ENCODE results near the gene BRPF1. TPM values are rescaled to one million over a fixed set of nuclear protein-coding genes. Genes with fewer than 3 reads are reported as not detected.
A peak's percentile ranks its signal among the peaks of the same experiment; 100 is the strongest.

Gene BRPF1
- total and polyA plus RNA-seq, 2 experiments from 2014 or later = 10.4 to 18.3 TPM

GRCh38 chr3:9721700-9722060 lies 9.9 kb upstream of the BRPF1 start:
- in situ Hi-C loops (cut with MboI) = no loop called here
- H3F3A ChIP-seq (ENCODE audit: insufficient read depth) = peaks cover 9% of the 10 kb centered on the region

GRCh38 chr3:9725775-9726515 lies 5.6 kb upstream of the BRPF1 start:
- Histone ChIP-seq H2AFZ (no peak overlapping the region), H3K9me3 (ENCODE audit: low read depth) (no peaks in the 10 kb centered on the region), H3K9me2 (ENCODE audit: insufficient read depth) (no peaks in the 10 kb centered on the region), H3K4me3 (no peak overlapping the region), H3K4me1 (ENCODE audit: insufficient read depth) (peaks cover 7% of the 10 kb centered on the region), H3K9ac (no peak overlapping the region), H3K27me3 (replicated peaks; ENCODE audit: insufficient read depth) (no peaks in the 10 kb centered on the region), H3K4me2 (ENCODE audit: unreplicated experiment) (no peak overlapping the region), H3K79me2 (ENCODE audit: insufficient read depth) (no peaks in the 10 kb centered on the region), H4K20me1 (ENCODE audit: insufficient read depth) (no peaks in the 10 kb centered on the region), H3K36me3 (ENCODE audit: low read depth) (no peaks in the 10 kb centered on the region), H3F3A (ENCODE audit: insufficient read depth) (peaks cover 14% of the 10 kb centered on the region), H3K27ac (no peak overlapping the region)
- in situ Hi-C loops (cut with MboI) = no loop called here
- TF ChIP-seq EZH2 (IDR thresholded peaks at IDR 0.05; ENCODE audit: insufficient read depth, poor library complexity, severe bottlenecking) (no peak), EZH2phosphoT487 (IDR thresholded peaks at IDR 0.05; ENCODE audit: insufficient read depth, low read depth) (no peak)
- 62 to 77% methylated on average over 4 of the region's 4 CpGs for WGBS, 2 experiments (ENCODE audit: low coverage in 1 of 2, low lambda C conversion rate in 2 of 2, missing lambda C conversion rate in 2 of 2)
- DNase-seq = no peak

More at GRCh38 chr3:9721700-9722060, 9.9 kb upstream of the BRPF1 start:
- Histone ChIP-seq H3K36me3 (ENCODE audit: low read depth) (no peaks in the 10 kb centered on the region), H3K27ac (no peak overlapping the region), H3K9me3 (ENCODE audit: low read depth) (no peaks in the 10 kb centered on the region), H3K9me2 (ENCODE audit: insufficient read depth) (no peaks in the 10 kb centered on the region), H3K4me1 (ENCODE audit: insufficient read depth) (peaks cover 7% of the 10 kb centered on the region; the same call in 1 of the 2 replicates), H3K27me3 (replicated peaks; ENCODE audit: insufficient read depth) (no peaks in the 10 kb centered on the region), H3K79me2 (ENCODE audit: insufficient read depth) (no peaks in the 10 kb centered on the region), H3K4me2 (ENCODE audit: unreplicated experiment) (no peak overlapping the region), H2AFZ (no peak overlapping the region), H4K20me1 (ENCODE audit: insufficient read depth) (no peaks in the 10 kb centered on the region), H3K9ac (no peak overlapping the region), H3K4me3 (no peak overlapping the region)
- DNase-seq = no peak
- TF ChIP-seq EZH2phosphoT487 (IDR thresholded peaks at IDR 0.05; ENCODE audit: insufficient read depth, low read depth) (no peak), EZH2 (IDR thresholded peaks at IDR 0.05; ENCODE audit: insufficient read depth, poor library complexity, severe bottlenecking) (no peak)
- WGBS, 2 experiments (ENCODE audit: low coverage in 1 of 2, low lambda C conversion rate in 2 of 2, missing lambda C conversion rate in 2 of 2) = 94 to 100% methylated on average over 2 of the region's 2 CpGs

DNA sequence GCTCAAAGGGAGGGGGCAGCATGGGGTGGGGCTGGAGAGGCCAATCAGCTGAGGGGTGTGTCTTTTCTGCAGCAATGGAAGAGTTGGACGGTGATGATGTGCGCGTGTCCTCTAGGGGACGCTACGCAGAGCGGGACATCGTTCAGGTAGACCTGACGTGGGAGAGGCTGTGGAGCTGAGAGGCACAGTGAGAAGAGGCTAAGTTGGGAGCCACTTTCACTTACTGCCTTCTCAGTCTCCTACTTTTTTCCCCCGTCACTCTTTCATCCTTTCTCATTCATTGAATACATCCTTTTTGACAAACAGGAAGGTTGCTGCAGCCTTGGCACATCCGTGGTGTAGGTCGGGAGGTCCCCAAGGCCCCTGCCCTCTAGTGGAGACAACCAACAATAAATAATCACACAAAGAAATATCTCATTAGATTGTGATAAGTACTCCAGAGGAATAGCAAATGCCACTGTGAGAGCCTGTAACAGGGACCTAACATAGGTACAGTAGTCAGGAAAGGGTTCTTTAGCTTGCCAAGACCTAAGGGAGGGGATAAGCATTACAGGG lies 4.4 kb upstream of the BRPF1 start:
- Histone ChIP-seq H3K4me1 (ENCODE audit: insufficient read depth) (peaks cover 5% of the 10 kb centered on the region), H2AFZ (no peak overlapping the region), H3K4me2 (ENCODE audit: unreplicated experiment) (no peak overlapping the region), H3K79me2 (ENCODE audit: insufficient read depth) (peaks cover 5% of the 10 kb centered on the region), H3K27me3 (replicated peaks; ENCODE audit: insufficient read depth) (no peaks in the 10 kb centered on the region), H3K9me2 (ENCODE audit: insufficient read depth) (no peaks in the 10 kb centered on the region), H4K20me1 (ENCODE audit: insufficient read depth) (no peaks in the 10 kb centered on the region), H3F3A (ENCODE audit: insufficient read depth) (peaks cover 9% of the 10 kb centered on the region; the same call in 1 of the 2 replicates), H3K27ac (no peak overlapping the region), H3K4me3 (no peak overlapping the region), H3K9me3 (ENCODE audit: low read depth) (no peaks in the 10 kb centered on the region), H3K9ac (no peak overlapping the region), H3K36me3 (ENCODE audit: low read depth) (no peaks in the 10 kb centered on the region)
- 15 to 17% methylated on average over 9 to 11 of the region's 11 CpGs for WGBS, 2 experiments (ENCODE audit: low coverage in 1 of 2, low lambda C conversion rate in 2 of 2, missing lambda C conversion rate in 2 of 2)
- TF ChIP-seq EZH2 (IDR thresholded peaks at IDR 0.05; ENCODE audit: insufficient read depth, poor library complexity, severe bottlenecking) (no peak), EZH2phosphoT487 (IDR thresholded peaks at IDR 0.05; ENCODE audit: insufficient read depth, low read depth) (no peak)
- DNase-seq = peak; percentile 30
- in situ Hi-C loops (cut with MboI) = no loop called here

DNA sequence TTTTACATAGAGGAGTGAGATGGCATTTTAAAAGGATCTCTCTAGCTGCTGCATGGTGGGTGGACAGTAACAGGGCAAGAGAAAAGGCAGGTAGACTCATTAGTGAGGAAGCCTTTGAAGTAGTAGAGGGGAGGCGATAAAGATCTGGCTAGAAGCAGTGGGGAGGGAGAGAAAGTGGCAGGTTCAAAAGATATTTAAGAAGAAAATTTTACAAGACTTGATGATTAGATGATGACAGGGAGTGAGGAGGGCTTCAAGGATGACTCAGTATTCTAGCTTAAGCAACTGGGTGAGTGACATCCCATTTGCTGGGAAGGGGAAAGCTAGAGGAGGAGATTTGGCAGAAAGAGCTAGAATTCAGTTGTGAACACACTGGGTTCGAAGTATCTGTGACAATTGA lies 3.8 kb upstream of the BRPF1 start:
- Histone ChIP-seq H3K79me2 (ENCODE audit: insufficient read depth) (peaks cover 11% of the 10 kb centered on the region), H3K36me3 (ENCODE audit: low read depth) (no peaks in the 10 kb centered on the region), H3K4me2 (ENCODE audit: unreplicated experiment) (no peak overlapping the region), H4K20me1 (ENCODE audit: insufficient read depth) (no peaks in the 10 kb centered on the region), H2AFZ (no peak overlapping the region), H3K9me3 (ENCODE audit: low read depth) (no peaks in the 10 kb centered on the region), H3K27me3 (replicated peaks; ENCODE audit: insufficient read depth) (no peaks in the 10 kb centered on the region), H3K4me1 (ENCODE audit: insufficient read depth) (peaks cover 5% of the 10 kb centered on the region), H3K9me2 (ENCODE audit: insufficient read depth) (no peaks in the 10 kb centered on the region), H3K9ac (no peak overlapping the region), H3F3A (ENCODE audit: insufficient read depth) (peaks cover 9% of the 10 kb centered on the region; the same call in 1 of the 2 replicates), H3K4me3 (no peak overlapping the region), H3K27ac (no peak overlapping the region)
- no peak for DNase-seq
- no peak for TF ChIP-seq EZH2 (IDR thresholded peaks at IDR 0.05; ENCODE audit: insufficient read depth, poor library complexity, severe bottlenecking)
- no peak for TF ChIP-seq EZH2phosphoT487 (IDR thresholded peaks at IDR 0.05; ENCODE audit: insufficient read depth, low read depth)
- in situ Hi-C loops (cut with MboI) = no loop called here
- 87 to 94% methylated on average over 2 of the region's 2 CpGs for WGBS, 2 experiments (ENCODE audit: low coverage in 1 of 2, low lambda C conversion rate in 2 of 2, missing lambda C conversion rate in 2 of 2)

All from GM23248 (cell line).